Measurements from ENCODE around the gene BICRAL.

DNA sequence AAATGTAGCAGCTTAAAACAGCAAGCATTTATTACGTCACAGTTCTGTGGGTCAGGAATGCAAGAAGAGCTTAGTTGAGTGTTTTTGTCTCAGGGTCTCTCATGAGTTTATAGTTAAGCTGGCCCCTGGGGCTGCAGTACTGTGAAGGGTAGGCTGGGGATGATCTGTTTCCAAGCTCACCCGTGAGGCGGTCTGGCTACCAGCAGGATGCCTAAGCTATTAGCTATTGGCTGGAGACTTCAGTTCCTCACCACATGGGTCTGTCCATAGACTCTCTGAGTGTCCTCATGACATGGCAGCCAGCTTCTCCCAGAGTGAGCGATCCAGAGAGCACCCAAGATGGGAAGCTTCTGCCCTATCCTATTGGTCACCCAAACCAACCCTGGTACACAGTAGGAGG, 12.8 kb upstream of the BICRAL start:
- TF ChIP-seq, protein P1, sequence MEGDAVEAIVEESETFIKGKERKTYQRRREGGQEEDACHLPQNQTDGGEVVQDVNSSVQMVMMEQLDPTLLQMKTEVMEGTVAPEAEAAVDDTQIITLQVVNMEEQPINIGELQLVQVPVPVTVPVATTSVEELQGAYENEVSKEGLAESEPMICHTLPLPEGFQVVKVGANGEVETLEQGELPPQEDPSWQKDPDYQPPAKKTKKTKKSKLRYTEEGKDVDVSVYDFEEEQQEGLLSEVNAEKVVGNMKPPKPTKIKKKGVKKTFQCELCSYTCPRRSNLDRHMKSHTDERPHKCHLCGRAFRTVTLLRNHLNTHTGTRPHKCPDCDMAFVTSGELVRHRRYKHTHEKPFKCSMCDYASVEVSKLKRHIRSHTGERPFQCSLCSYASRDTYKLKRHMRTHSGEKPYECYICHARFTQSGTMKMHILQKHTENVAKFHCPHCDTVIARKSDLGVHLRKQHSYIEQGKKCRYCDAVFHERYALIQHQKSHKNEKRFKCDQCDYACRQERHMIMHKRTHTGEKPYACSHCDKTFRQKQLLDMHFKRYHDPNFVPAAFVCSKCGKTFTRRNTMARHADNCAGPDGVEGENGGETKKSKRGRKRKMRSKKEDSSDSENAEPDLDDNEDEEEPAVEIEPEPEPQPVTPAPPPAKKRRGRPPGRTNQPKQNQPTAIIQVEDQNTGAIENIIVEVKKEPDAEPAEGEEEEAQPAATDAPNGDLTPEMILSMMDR (IDR thresholded peaks at IDR 0.05): no peak
- TF ChIP-seq POLR2A (IDR thresholded peaks at IDR 0.05): no peak

Measured in stomach (tissue), 4 donors.